K562 (cell line): ENCODE data around the gene VPS33B. TPM values are rescaled to one million over a fixed set of nuclear protein-coding genes. Genes with fewer than 3 reads are reported as not detected.

Experiments
- ATAC-seq: fragments of 200-7000 bp; cut with Tn5 transposase; 3 replicates; pipeline ENCODE4 v1.9.1; 2020; ENCODE audit warnings: moderate library complexity
- BruUV-seq: library from RNA; stranded (reverse); fragments of 400-500 nt; replicated peaks from 2 replicates; lab custom pipeline; 2021; lab: Mats Ljungman, UMichigan
- CTCF ChIA-PET: fragments of 300-600 bp; formaldehyde crosslinking; extraction: SDS; loops from one replicate; lab custom pipeline; 2021; ENCODE audit warnings: low intra/inter-chr PET ratio; lab: Yijun Ruan, JAX
- POLR2A ChIA-PET: fragments of 300-600, 350-650 bp; sonication (Branson Sonifier 250); formaldehyde crosslinking; extraction: SDS; loops from one replicate; lab custom pipeline; 2021; ENCODE audit warnings: antibody characterized with exemption, inconsistent platforms; lab: Yijun Ruan, JAX
- DNase-seq, 4 experiments: peaks; one replicate each; pipeline versions ENCODE4 v3.0.0 to v3.0.0-alpha.2; 2011 to 2018; ENCODE audit warnings: low spot score in 3 of 4, mixed read lengths in 3 of 4; ENCODE audit errors: extremely low read depth in 1 of 4
- FAIRE-seq: peaks from 2 replicates; lab custom pipeline; 2011; peaks lifted over from hg19 to GRCh38; lab: Jason Lieb, UNC
- H2AFZ ChIP-seq: 2 replicates; pipeline ENCODE4 v1.6.0; 2011; ENCODE audit warnings: low read depth, low read length, control low read depth, inconsistent platforms
- H3K27ac ChIP-seq: fragments of 200-600 bp; 3 replicates; pipeline ENCODE4 v1.8.0; 2011; ENCODE audit warnings: low read depth, mild to moderate bottlenecking, control low read depth, inconsistent platforms, low read length, moderate library complexity, mixed read lengths; ENCODE audit errors: extremely low read depth
- H3K27me3 ChIP-seq, 2 experiments: fragments of 300-600 bp in 1 of 2; 2 replicates in 1 of 2; 3 replicates in 1 of 2; pipeline versions ENCODE4 v1.6.0 to v1.8.0; 2011; ENCODE audit warnings: inconsistent platforms in 2 of 2, low read length in 2 of 2, mild to moderate bottlenecking in 1 of 2, mixed read lengths in 1 of 2, moderate library complexity in 1 of 2; ENCODE audit not compliant: control insufficient read depth in 2 of 2, insufficient read depth in 2 of 2
- H3K36me3 ChIP-seq: fragments of 300-600 bp; 3 replicates; pipeline ENCODE4 v1.8.0; 2011; ENCODE audit warnings: mild to moderate bottlenecking, low read length, inconsistent platforms; ENCODE audit not compliant: control insufficient read depth, insufficient read depth
- H3K4me1 ChIP-seq, 2 experiments: fragments of 200-600 bp in 1 of 2; replicated peaks in 1 of 2; 2 replicates in 1 of 2; 3 replicates in 1 of 2; pipeline versions ENCODE4 v1.5.1 to v1.8.0; 2011; ENCODE audit warnings: inconsistent platforms in 2 of 2, low read length in 2 of 2, mild to moderate bottlenecking in 1 of 2, mixed read lengths in 1 of 2, moderate library complexity in 1 of 2; ENCODE audit not compliant: control insufficient read depth in 2 of 2, insufficient read depth in 2 of 2
- H3K4me2 ChIP-seq: 2 replicates; pipeline ENCODE4 v1.6.1; 2011; ENCODE audit warnings: low read length, control low read depth, inconsistent platforms, mixed read lengths; ENCODE audit not compliant: insufficient read depth
- H3K4me3 ChIP-seq: fragments of 200-600 bp; sonication (generic), shearing (Covaris generic); 2 replicates; pipeline ENCODE4 v1.5.1; 2016; ENCODE audit warnings: control low read depth, inconsistent platforms
- H3K79me2 ChIP-seq: fragments of 200-600 bp; 3 replicates; pipeline ENCODE4 v1.8.0; 2011; ENCODE audit warnings: low read length, inconsistent platforms; ENCODE audit not compliant: control insufficient read depth, insufficient read depth
- H3K9ac ChIP-seq, 2 experiments: 2 replicates each; pipeline versions ENCODE4 v1.6.0 to v1.6.1; 2011; ENCODE audit warnings: low read depth in 2 of 2, low read length in 2 of 2, control low read depth in 1 of 2, inconsistent platforms in 1 of 2, mild to moderate bottlenecking in 1 of 2, mixed read lengths in 1 of 2; ENCODE audit not compliant: insufficient read depth in 1 of 2
- H3K9me1 ChIP-seq: one replicate; pipeline ENCODE4 v1.6.0; 2011; ENCODE audit warnings: inconsistent platforms, mild to moderate bottlenecking, low read length, moderate library complexity; ENCODE audit not compliant: control insufficient read depth, insufficient read depth
- H3K9me3 ChIP-seq: replicated peaks from 2 replicates; pipeline ENCODE4 v1.5.1; 2011; ENCODE audit warnings: low read depth, low read length, inconsistent platforms; ENCODE audit not compliant: control insufficient read depth, insufficient read depth
- H4K20me1 ChIP-seq: replicated peaks from 2 replicates; pipeline ENCODE4 v1.6.1; 2011; ENCODE audit warnings: low read length, inconsistent platforms, mixed read lengths; ENCODE audit not compliant: control insufficient read depth, insufficient read depth
- COPS2 ChIP-seq: fragments of 450-650 bp; conservative IDR thresholded peaks from 2 replicates; pipeline ENCODE4 v1.6.1; 2016; ENCODE audit warnings: mild to moderate bottlenecking, moderate library complexity
- ELF2 ChIP-seq: fragments of 250-450 bp; sonication (Bioruptor Pico); IDR thresholded peaks from 2 replicates; pipeline ENCODE4 v1.5.0; 2021; ENCODE audit warnings: mild to moderate bottlenecking
- ETV6 ChIP-seq, 3 experiments: fragments of 150-350 bp in 1 of 3; sonication (generic) in 1 of 3; formaldehyde crosslinking in 1 of 3; IDR thresholded peaks; 2 replicates each; pipeline versions ENCODE4 v1.6.1 to v1.8.0; 2014 to 2022; ENCODE audit warnings: borderline replicate concordance in 2 of 3, low read depth in 2 of 3, antibody characterized with exemption in 1 of 3, low read length in 1 of 3, mild to moderate bottlenecking in 1 of 3, missing genetic modification reagents in 1 of 3
- HDAC8 ChIP-seq: fragments of 450-650 bp; IDR thresholded peaks from 2 replicates; pipeline ENCODE4 v1.6.1; 2016; ENCODE audit warnings: mild to moderate bottlenecking, missing genetic modification characterization, moderate library complexity, missing compliant biosample characterization
- JUN ChIP-seq, 2 experiments: sonication (generic) in 1 of 2; formaldehyde crosslinking in 1 of 2; IDR thresholded peaks; 2 replicates each; pipeline versions ENCODE4 v1.6.1 to v1.8.0; 2012 to 2022; ENCODE audit warnings: borderline replicate concordance in 2 of 2, mild to moderate bottlenecking in 2 of 2, improper control_type of control experiment in 1 of 2, low read depth in 1 of 2, low read length in 1 of 2, missing genetic modification reagents in 1 of 2
- KDM1A ChIP-seq, 2 experiments: fragments of 450-650 bp; IDR thresholded peaks; 2 replicates each; pipeline ENCODE4 v1.6.1; 2016; ENCODE audit warnings: mild to moderate bottlenecking in 2 of 2
- PURB ChIP-seq: sonication (generic); formaldehyde crosslinking; IDR thresholded peaks from 2 replicates; pipeline ENCODE4 v1.9.0; 2021; ENCODE audit warnings: low read depth, mild to moderate bottlenecking, missing genetic modification reagents
- ZNF696 ChIP-seq: fragments of 250-450 bp; sonication (Bioruptor Pico); conservative IDR thresholded peaks from 2 replicates; pipeline ENCODE4 v1.4.0; 2020; ENCODE audit warnings: mild to moderate bottlenecking, moderate library complexity
- WGBS: fragments of 100-300 bp; shearing (Covaris generic); methylation state at CpG from one replicate; pipeline ENCODE4 v1.1.6; 2016; ENCODE audit warnings: low coverage, mixed read lengths; ENCODE audit not compliant: insufficient coverage; ENCODE audit errors: missing lambda C conversion rate; 5-methylcytosine and 5-hydroxymethylcytosine counted together
- in situ Hi-C: fragments of 300-500 bp; cut with MboI; formaldehyde crosslinking; loops from 4 replicates; pipeline ENCODE4 v1.15.0; 2018; ENCODE audit warnings: inconsistent platforms, mixed read lengths
- intact Hi-C: fragments of 100-400 bp; cut with micrococcal nuclease; formaldehyde crosslinking; loops from 2 replicates; pipeline ENCODE4 v1.14.2; 2022
- polyA plus RNA-seq, 8 experiments: library from polyadenylated mRNA; depleted of rRNA in 4 of 8; stranded (reverse) in 5 of 8; unstranded in 3 of 8; fragments of >200 nt; fragmentation: Nextera tagmentation in 2 of 8; fragmentation: Illumina TruSeq in 1 of 8; extraction: Ambion mirVana in 2 of 8; extraction: Trizol in 1 of 8; gene quantifications; 2 replicates each; pipeline versions ENCODE4 v1.2.1 to v1.2.3, GENCODE V29; 2011 to 2014; ENCODE audit warnings: inconsistent platforms in 1 of 8, missing spikeins in 1 of 8
- total RNA-seq, 7 experiments: library from RNA; depleted of rRNA in 6 of 7; stranded (reverse); fragments of >200 nt in 6 of 7; fragmentation: Illumina TruSeq in 2 of 7; extraction: Trizol in 2 of 7; gene quantifications; 2 replicates each; pipeline versions ENCODE4 v1.2.1 to v1.2.3, GENCODE V29; 2011 to 2021; ENCODE audit warnings: low replicate concordance in 1 of 7
- TF ChIP-seq, protein P1 (sequence below): fragments of 450-650 bp; IDR thresholded peaks from 2 replicates; pipeline ENCODE4 v1.6.1; 2017; ENCODE audit warnings: antibody characterized with exemption, mild to moderate bottlenecking

VPS33B gene
- total and polyA plus RNA-seq, 9 of the 15 experiments (the other 6 are each of a cell fraction or from before 2014, with no cell fraction given): 9.4 to 25.5 (median 14.8) TPM

DNA sequence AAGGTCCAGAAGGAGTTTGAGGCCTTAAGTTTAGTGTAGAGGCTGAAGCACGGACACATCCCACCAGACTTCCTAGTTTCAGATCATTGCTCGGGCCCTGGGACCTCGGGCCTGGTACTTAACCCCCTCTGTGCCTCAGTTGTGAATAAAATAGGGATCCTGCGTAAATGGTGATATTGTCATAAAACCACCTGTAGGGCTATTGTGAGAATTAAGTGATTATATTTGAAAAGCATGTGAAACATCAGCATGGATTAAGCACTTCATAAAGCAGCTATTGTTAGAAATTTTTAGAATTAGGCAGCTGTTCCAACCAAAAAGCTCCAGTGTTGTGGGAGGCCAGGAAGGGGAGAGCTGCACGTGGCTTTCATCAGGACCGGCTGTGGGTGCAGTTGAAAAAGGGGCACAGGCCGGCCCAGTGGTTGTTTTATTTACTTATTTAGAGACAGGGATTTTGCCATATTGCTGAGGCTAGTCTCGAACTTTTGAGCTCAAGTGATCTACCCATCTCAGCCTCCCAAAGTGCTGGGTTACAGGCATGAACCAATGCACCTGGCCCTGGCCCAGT, 63.3 kb downstream of the VPS33B start:
- ATAC-seq (no peak), FAIRE-seq (no peak), DNase-seq (no peak)
- Histone ChIP-seq H3K4me1 (peaks cover 4 to 35% of the 10 kb centered on the region in 2 experiments; a peak in 4 of 5 replicates), H3K36me3 (peaks cover 63% of the 10 kb centered on the region), H3K27ac (no peak overlapping the region), H2AFZ (no peak overlapping the region), H3K27me3 (no peaks in the 10 kb centered on the region), H4K20me1 (no peaks in the 10 kb centered on the region), H3K4me2 (no peak overlapping the region), H3K79me2 (peaks cover 39% of the 10 kb centered on the region), H3K9me1 (no peaks in the 10 kb centered on the region), H3K4me3 (no peak overlapping the region), H3K9me3 (no peaks in the 10 kb centered on the region), H3K9ac (peak overlapping the region in 1 of 2 experiments; percentile 31; a peak in 1 of 4 replicates)
- ChIA-PET POLR2A (interaction anchor here (0.8 to 3.6 kb wide), 5 partner anchors 10 to 28 kb away, joined by 4 to 20 read pairs (median 4); partner anchors contain the start of gene HDDC3), CTCF (no interaction called here)
- intact Hi-C loops: loop anchor here (5.0 kb wide), 1 partner anchor 33 kb away; the partner anchor contains the start of gene PRC1
- 84% methylated on average over 8 of the region's 8 CpGs for WGBS
- TF ChIP-seq KDM1A (IDR thresholded peaks at IDR 0.05): no peak
- no peak for TF ChIP-seq HDAC8 (tag)
- TF ChIP-seq ZNF696: no peak
- no peak for TF ChIP-seq JUN (IDR thresholded peaks at IDR 0.05; ENCODE audit: borderline replicate concordance, low read depth, low read length)
- TF ChIP-seq JUN (CRISPR knock-in tag; IDR thresholded peaks at IDR 0.05; ENCODE audit: borderline replicate concordance): no peak
- no TSS peak for BruUV-seq
- in situ Hi-C loops: no loop called here

DNA sequence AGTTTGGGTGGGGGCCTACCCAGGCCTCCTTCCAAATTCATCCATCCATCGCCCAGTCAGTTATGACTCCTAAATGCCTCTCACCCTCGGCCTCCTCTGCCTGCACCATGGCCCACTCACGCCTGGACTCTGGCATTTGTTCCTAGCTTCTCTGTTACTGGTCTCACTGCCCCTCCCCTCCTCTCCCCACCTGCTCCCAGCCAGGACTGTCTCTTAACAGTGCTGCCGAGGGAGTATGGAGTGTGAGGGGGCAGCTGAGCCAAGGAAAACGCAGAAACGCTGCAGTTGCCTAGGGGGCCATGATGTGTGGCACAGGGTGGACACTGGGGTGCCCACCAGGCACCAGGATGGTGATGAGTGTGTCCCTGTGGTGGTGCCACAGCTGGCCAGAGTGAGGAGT, 64.6 kb downstream of the VPS33B start:
- in situ Hi-C loops: no loop called here
- no peak for ATAC-seq
- Histone ChIP-seq H3K27ac (no peak overlapping the region), H3K9me3 (no peaks in the 10 kb centered on the region), H3K4me3 (no peak overlapping the region), H3K79me2 (peaks cover 35% of the 10 kb centered on the region), H3K4me2 (no peak overlapping the region), H3K4me1 (peaks cover 8 to 44% of the 10 kb centered on the region in 2 experiments; a peak in 4 of 5 replicates), H4K20me1 (no peaks in the 10 kb centered on the region), H2AFZ (no peak overlapping the region), H3K27me3 (no peaks in the 10 kb centered on the region), H3K9me1 (no peaks in the 10 kb centered on the region), H3K36me3 (peaks cover 63% of the 10 kb centered on the region), H3K9ac (peak overlapping the region in 1 of 2 experiments; percentile 31; a peak in 1 of 4 replicates)
- ChIA-PET CTCF (no interaction called here), POLR2A (interaction anchor here (0.6 to 3.6 kb wide), 7 partner anchors 8 to 39 kb away, joined by 3 to 20 read pairs (median 6); no protein-coding TSS in a partner anchor)
- DNase-seq: no peak
- no TSS peak for BruUV-seq
- WGBS: 94% methylated on average over 4 of the region's 6 CpGs
- no peak for FAIRE-seq
- intact Hi-C loops: loop anchor here (5.0 kb wide), 1 partner anchor 35 kb away; the partner anchor contains the start of gene PRC1
- TF ChIP-seq ETV6 (IDR thresholded peaks at IDR 0.05; ENCODE audit: borderline replicate concordance in 1 of 2, low read depth in 2 of 2, low read length in 1 of 2): no peak
- TF ChIP-seq ETV6 (CRISPR knock-in tag; IDR thresholded peaks at IDR 0.05; ENCODE audit: borderline replicate concordance): no peak
- no peak for TF ChIP-seq ELF2 (CRISPR knock-in tag)
- TF ChIP-seq, protein P1, sequence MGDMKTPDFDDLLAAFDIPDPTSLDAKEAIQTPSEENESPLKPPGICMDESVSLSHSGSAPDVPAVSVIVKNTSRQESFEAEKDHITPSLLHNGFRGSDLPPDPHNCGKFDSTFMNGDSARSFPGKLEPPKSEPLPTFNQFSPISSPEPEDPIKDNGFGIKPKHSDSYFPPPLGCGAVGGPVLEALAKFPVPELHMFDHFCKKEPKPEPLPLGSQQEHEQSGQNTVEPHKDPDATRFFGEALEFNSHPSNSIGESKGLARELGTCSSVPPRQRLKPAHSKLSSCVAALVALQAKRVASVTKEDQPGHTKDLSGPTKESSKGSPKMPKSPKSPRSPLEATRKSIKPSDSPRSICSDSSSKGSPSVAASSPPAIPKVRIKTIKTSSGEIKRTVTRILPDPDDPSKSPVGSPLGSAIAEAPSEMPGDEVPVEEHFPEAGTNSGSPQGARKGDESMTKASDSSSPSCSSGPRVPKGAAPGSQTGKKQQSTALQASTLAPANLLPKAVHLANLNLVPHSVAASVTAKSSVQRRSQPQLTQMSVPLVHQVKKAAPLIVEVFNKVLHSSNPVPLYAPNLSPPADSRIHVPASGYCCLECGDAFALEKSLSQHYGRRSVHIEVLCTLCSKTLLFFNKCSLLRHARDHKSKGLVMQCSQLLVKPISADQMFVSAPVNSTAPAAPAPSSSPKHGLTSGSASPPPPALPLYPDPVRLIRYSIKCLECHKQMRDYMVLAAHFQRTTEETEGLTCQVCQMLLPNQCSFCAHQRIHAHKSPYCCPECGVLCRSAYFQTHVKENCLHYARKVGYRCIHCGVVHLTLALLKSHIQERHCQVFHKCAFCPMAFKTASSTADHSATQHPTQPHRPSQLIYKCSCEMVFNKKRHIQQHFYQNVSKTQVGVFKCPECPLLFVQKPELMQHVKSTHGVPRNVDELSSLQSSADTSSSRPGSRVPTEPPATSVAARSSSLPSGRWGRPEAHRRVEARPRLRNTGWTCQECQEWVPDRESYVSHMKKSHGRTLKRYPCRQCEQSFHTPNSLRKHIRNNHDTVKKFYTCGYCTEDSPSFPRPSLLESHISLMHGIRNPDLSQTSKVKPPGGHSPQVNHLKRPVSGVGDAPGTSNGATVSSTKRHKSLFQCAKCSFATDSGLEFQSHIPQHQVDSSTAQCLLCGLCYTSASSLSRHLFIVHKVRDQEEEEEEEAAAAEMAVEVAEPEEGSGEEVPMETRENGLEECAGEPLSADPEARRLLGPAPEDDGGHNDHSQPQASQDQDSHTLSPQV: no peak
- no peak for TF ChIP-seq PURB (CRISPR knock-in tag)
- no peak for TF ChIP-seq COPS2
